ENCODE results near the gene SESN3. TPM values are rescaled to one million over a fixed set of nuclear protein-coding genes. Genes with fewer than 3 reads are reported as not detected.

SESN3 gene
- total RNA-seq, 1 experiment from 2014 or later: 28.2 TPM

GRCh38 chr11:95247883-95248282 lies 16.9 kb upstream of the SESN3 start:
- no peak overlapping the region for H3K27ac Mint-ChIP-seq (ENCODE audit: unreplicated experiment)
- CTCF ChIA-PET: no interaction called here
- no peak overlapping the region for H3K4me3 ChIP-seq (ENCODE audit: low read depth, low read length)
- no peak for TF ChIP-seq CTCF (IDR thresholded peaks at IDR 0.05; ENCODE audit: insufficient read depth in 1 of 2, low read depth in 1 of 2, low read length in 1 of 2, severe bottlenecking in 1 of 2, unreplicated experiment in 1 of 2)
- H3K27me3 Mint-ChIP-seq (ENCODE audit: insufficient read depth, unreplicated experiment): no peaks in the 10 kb centered on the region
- POLR2A ChIA-PET: no interaction called here
- H3K36me3 ChIP-seq (ENCODE audit: control insufficient read depth, insufficient read depth, low read length): no peaks in the 10 kb centered on the region
- intact Hi-C loops (cut with micrococcal nuclease; ENCODE audit: unreplicated experiment): loop anchor here (5.0 kb wide), 1 partner anchor 1464 kb away; no protein-coding TSS in a partner anchor
- H3K4me1 Mint-ChIP-seq (ENCODE audit: low read depth, unreplicated experiment): peaks cover 32% of the 10 kb centered on the region
- no peaks in the 10 kb centered on the region for H3K9me3 Mint-ChIP-seq (ENCODE audit: unreplicated experiment)
- H3K4me3 Mint-ChIP-seq (ENCODE audit: unreplicated experiment): no peak overlapping the region
- H3K9me3 ChIP-seq: no peaks in the 10 kb centered on the region
- no peaks in the 10 kb centered on the region for H3K27me3 ChIP-seq (replicated peaks; ENCODE audit: control insufficient read depth, insufficient read depth, low read length)
- peaks cover 40% of the 10 kb centered on the region for H3K4me1 ChIP-seq
- H3K36me3 Mint-ChIP-seq (ENCODE audit: insufficient read depth, unreplicated experiment): no peaks in the 10 kb centered on the region
- DNase-seq: no peak
- BruUV-seq (replicated peaks): no TSS peak

GRCh38 chr11:95247127-95247684 lies 16.2 kb upstream of the SESN3 start:
- no peak for TF ChIP-seq CTCF (IDR thresholded peaks at IDR 0.05; ENCODE audit: insufficient read depth in 1 of 2, low read depth in 1 of 2, low read length in 1 of 2, severe bottlenecking in 1 of 2, unreplicated experiment in 1 of 2)
- Mint-ChIP-seq H3K27me3 (ENCODE audit: insufficient read depth, unreplicated experiment) (no peaks in the 10 kb centered on the region), H3K9me3 (ENCODE audit: unreplicated experiment) (no peaks in the 10 kb centered on the region), H3K4me1 (ENCODE audit: low read depth, unreplicated experiment) (peaks cover 32% of the 10 kb centered on the region), H3K27ac (ENCODE audit: unreplicated experiment) (no peak overlapping the region), H3K4me3 (ENCODE audit: unreplicated experiment) (no peak overlapping the region), H3K36me3 (ENCODE audit: insufficient read depth, unreplicated experiment) (no peaks in the 10 kb centered on the region)
- ChIA-PET POLR2A (no interaction called here), CTCF (no interaction called here)
- no peak for DNase-seq
- BruUV-seq (replicated peaks): no TSS peak
- H3K27me3 ChIP-seq (replicated peaks; ENCODE audit: control insufficient read depth, insufficient read depth, low read length): no peaks in the 10 kb centered on the region
- H3K9me3 ChIP-seq: no peaks in the 10 kb centered on the region
- no peak overlapping the region for H3K4me3 ChIP-seq (ENCODE audit: low read depth, low read length)
- peaks cover 40% of the 10 kb centered on the region for H3K4me1 ChIP-seq
- H3K36me3 ChIP-seq (ENCODE audit: control insufficient read depth, insufficient read depth, low read length): no peaks in the 10 kb centered on the region
- intact Hi-C loops (cut with micrococcal nuclease; ENCODE audit: unreplicated experiment): loop anchor here (5.0 kb wide), 1 partner anchor 1465 kb away; no protein-coding TSS in a partner anchor

GRCh38 chr11:95245581-95245980 lies 14.6 kb upstream of the SESN3 start:
- no TSS peak for BruUV-seq (replicated peaks)
- Histone ChIP-seq H3K9me3 (no peaks in the 10 kb centered on the region), H3K36me3 (ENCODE audit: control insufficient read depth, insufficient read depth, low read length) (no peaks in the 10 kb centered on the region), H3K27me3 (replicated peaks; ENCODE audit: control insufficient read depth, insufficient read depth, low read length) (no peaks in the 10 kb centered on the region), H3K4me3 (ENCODE audit: low read depth, low read length) (no peak overlapping the region), H3K4me1 (peaks cover 45% of the 10 kb centered on the region)
- DNase-seq: no peak
- ChIA-PET POLR2A (no interaction called here), CTCF (interaction anchor here (1.1 kb wide), 2 partner anchors 9 to 14 kb away, joined by 3 to 6 read pairs; partner anchors contain the start of gene SESN3)
- no peak for TF ChIP-seq CTCF (IDR thresholded peaks at IDR 0.05; ENCODE audit: insufficient read depth in 1 of 2, low read depth in 1 of 2, low read length in 1 of 2, severe bottlenecking in 1 of 2, unreplicated experiment in 1 of 2)
- H3K27ac Mint-ChIP-seq (ENCODE audit: unreplicated experiment): peak overlapping the region; percentile 43
- H3K36me3 Mint-ChIP-seq (ENCODE audit: insufficient read depth, unreplicated experiment): no peaks in the 10 kb centered on the region
- no peak overlapping the region for H3K4me3 Mint-ChIP-seq (ENCODE audit: unreplicated experiment)
- no peaks in the 10 kb centered on the region for H3K27me3 Mint-ChIP-seq (ENCODE audit: insufficient read depth, unreplicated experiment)
- H3K9me3 Mint-ChIP-seq (ENCODE audit: unreplicated experiment): no peaks in the 10 kb centered on the region
- intact Hi-C loops (cut with micrococcal nuclease; ENCODE audit: unreplicated experiment): loop anchor here (1.0 to 5.0 kb wide), 3 partner anchors 9 to 1467 kb away; no protein-coding TSS in a partner anchor
- H3K4me1 Mint-ChIP-seq (ENCODE audit: low read depth, unreplicated experiment): peaks cover 38% of the 10 kb centered on the region
